HG02588 (cell line): Measurements from ENCODE around the gene HOXA9.

Experiments used
- ATAC-seq: cut with Tn5 transposase; IDR thresholded peaks from one replicate; pipeline ENCODE4 v1.9.1; 2021; ENCODE audit warnings: mild to moderate bottlenecking, moderate library complexity; ENCODE audit not compliant: unreplicated experiment

Gene HOXA9

GRCh38 chr7:27144781-27145164 lies 20.6 kb downstream of the HOXA9 start:
- ATAC-seq: no peak

GRCh38 chr7:27143950-27144780 lies 21.2 kb downstream of the HOXA9 start:
- no peak for ATAC-seq

- no peak for ATAC-seq
Measured at GRCh38 chr7:27143023-27143949, 22.1 kb downstream of the HOXA9 start, which contains the start of gene HOXA5. Gene HOXA5, minus strand, starts transcription at chr7:27143681. Its CDS starts 74 bp downstream, at chr7:27143607.

- ATAC-seq: no peak
Measured at GRCh38 chr7:27142580-27143022, 22.7 kb downstream of the HOXA9 start.

GRCh38 chr7:27141923-27142579 lies 23.3 kb downstream of the HOXA9 start:
- no peak for ATAC-seq

- no peak for ATAC-seq
Measured at GRCh38 chr7:27141137-27141922, 24.0 kb downstream of the HOXA9 start.

DNA sequence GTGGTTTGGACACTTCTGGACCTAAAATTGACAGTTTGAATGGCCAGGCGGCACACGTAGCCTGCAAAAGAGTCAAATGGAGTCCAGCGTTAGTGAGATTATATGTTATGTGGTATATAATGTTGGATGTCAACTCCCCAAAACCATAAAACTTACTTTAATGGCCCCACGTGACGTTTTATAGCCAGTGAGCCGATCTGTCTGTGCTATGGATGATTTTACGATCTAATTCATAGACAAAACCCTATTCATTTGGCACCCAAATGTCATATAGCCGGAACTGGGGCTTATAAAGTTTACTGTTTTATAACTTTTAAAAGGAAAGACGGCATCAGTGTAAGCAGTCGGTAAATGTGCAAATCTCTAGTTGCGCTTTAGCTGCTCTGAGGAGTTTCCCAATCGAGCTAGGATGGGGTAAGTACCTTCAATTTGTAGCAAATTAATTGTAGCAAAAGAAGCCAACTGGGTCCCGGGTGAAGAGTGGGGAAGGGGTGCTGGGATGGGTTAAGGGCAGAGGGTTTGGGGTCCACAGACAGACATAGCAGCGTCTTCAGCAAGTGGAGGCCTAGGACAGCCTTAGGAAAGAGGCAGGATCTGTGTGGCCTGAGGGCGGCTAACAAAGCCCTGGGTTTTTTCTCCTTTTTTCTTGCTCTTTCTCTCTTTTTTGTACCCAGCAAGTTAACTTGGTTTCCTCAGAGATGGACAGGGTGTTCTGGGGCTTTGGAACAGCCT lies 25.0 kb downstream of the HOXA9 start:
- no peak for ATAC-seq

- no peak for ATAC-seq
Measured at GRCh38 chr7:27139334-27140125, 25.8 kb downstream of the HOXA9 start.

DNA sequence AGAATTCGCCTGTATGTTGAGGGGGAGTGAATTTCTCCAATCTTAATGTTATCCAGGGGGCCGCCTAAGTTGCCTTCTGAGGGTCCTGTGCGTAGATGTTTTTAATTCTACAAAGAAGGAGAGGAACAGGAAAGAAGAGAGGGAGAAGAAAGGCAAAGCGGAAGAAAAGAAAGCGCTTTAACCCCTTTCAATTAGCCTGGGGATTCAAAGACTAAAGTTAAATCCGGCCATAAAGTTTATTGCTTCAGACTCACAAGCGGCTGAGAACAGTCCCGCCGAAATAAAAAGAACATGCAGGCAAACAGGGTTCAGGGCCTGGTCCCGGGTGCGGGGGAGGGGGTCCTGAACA lies 26.4 kb downstream of the HOXA9 start:
- ATAC-seq: no peak

DNA sequence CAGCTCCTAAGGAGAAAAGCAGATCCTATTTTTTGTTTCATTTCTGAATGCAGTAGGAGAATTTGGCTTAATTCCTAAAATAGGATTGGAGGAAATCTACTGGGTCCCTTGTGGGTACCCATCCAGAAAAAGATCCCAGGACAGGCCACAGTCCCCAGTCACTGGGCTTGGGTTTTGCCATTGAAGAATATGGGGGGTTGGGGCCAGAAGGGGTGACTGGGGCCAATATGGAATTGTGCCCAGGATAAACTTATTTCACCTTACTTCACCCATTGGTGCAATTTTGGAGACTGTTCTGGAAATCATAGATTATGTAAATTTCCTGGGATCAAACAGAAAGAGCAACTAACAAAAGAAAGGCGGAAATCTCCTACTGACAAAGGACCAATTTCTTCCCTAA lies 26.9 kb downstream of the HOXA9 start:
- no peak for ATAC-seq

GRCh38 chr7:27137640-27138315 lies 27.6 kb downstream of the HOXA9 start:
- ATAC-seq: no peak

DNA sequence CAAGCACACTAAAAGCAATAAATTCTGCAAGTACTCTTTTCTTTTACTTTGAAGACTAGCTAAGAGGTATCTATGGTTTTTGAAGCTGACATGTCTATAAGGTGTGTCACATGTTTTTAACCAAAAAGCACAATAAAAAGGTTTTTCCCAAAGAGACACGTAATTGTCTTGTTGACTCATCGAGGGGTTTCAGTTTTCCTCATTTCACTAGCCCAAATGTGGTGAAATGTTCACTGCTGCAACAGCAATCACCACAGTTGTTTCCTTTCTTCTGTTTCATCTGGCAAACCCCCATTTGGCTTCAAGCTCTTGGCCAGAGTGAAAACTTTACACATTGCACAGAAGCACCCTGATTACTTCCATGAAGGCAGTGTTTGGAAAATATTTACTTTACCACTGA lies 30.9 kb downstream of the HOXA9 start:
- no peak for ATAC-seq

DNA sequence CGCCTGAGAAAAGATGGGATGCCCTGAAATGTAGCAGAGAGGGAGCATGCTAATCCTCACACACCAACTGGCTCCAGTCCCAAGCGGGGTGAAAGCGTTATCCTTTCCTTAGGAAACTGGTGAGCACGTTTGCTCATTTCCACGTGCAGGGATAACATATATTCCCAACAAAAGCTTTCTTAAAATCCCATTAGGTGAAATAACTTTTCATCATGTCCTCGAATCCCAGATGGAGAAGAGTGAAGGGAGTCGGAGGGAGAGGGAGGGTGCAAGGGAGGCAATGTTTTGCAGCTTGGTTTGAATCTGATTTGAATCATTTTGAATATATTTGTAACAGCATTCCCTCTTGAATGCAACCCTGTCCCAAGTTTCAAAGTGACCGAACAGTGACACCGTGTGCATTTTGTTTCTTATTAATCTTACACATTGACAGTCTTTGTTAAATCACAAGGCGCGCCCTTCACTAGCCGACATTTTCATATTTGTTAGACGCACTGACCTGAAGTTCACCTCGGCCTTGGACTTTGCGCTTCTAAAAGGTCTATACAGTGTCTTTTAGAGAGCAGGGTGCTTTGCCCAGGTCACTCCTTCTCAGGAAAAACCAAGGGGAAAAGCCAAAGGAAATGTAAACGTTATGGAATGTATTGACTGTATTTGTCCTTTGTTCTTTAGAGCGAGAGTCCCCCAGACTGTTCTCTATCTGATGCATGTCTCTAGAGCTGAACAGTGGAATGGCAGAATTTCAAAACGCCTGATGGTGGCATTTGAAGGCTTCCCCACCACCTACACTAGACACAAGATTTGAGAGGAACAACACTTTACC lies 31.7 kb downstream of the HOXA9 start:
- no peak for ATAC-seq

DNA sequence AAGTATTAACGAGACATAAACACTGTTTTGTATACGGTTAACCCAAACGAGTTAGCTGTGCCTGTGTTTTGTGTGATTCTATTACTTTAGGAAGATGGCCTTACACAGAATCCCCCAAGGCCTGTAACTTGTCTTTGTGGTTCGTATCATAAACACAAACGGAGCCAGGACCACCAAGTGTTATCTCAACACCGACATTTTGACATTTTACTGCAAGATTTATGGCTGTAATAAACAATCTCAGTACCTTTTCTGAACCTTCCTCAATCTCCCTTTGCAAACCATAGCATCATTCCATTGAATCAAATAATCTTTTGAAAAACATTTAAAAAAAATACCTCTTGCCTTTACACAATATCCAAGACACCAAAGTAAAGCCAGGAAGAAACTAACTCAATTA lies 32.4 kb downstream of the HOXA9 start:
- no peak for ATAC-seq

GRCh38 chr7:27132214-27132613 lies 33.1 kb downstream of the HOXA9 start:
- ATAC-seq: no peak

DNA sequence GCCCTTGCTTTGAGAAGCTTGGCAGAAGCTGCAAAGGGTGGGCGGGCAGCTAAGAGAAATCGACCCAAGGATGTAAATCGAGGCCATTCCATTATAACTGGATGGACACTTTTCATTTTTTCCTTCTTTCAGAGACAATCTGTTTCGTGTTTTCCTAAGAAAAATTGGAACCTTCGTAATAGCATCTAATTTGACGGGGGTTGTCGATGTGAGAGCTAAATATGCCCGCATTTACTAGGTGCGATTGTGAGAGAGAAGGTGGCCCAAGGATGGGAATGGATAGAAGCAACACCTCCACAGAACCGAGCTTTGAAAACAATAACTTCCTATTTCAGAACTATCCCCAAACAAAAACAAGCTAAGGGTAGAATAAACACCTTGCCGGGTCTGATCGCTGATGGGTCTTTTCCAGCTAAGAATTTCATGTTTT lies 33.9 kb downstream of the HOXA9 start:
- no peak for ATAC-seq

DNA sequence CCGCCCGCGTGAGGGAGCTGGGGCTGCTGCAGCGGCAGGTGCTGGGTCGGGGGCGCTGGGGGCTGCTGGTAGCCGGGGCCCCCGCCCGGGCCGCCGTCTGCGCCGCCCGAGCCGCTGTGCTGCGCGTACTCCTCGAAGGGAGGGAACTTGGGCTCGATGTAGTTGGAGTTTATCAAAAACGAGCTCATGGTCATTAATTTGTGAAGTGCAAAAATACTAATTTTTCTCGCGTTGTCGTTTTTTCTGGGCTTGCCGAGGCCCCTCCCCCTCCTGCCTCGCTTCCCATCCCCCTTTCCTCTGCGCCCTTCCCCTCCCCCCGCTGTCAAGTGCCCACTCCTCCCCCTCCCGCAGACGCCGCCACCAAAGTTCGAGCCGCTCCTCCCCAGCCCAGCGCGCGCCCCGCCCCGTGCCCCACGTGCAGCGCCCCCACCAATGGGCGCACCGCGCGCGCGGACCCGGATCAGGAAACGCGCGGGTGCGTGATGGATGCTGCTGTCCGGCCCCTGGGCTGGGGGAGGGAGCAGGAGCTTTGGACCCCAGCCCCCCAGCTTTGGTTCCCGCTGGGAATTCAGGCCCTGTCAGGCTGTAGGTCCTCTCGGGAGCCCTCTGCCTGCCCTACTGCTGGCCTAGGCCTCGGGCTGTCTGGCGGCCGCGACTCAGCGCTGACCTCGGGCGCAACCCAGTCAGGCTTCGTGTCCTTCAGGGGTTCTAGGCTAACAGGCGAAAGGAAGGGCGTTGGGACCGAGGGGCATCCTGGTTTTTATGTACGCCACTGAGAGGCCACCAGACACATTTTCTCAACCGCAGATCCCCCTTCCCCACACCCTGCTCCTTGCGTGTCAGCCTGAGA lies 34.6 kb downstream of the HOXA9 start, which contains the start of gene HOXA4:
TSS of gene HOXA4 (minus strand) at position 218 of the 850 bp plus-strand sequence. CDS start at position 194, 24 bp downstream.
- ATAC-seq: no peak
